ENCODE results near the gene CLEC10A.

Gene CLEC10A

GRCh38 chr17:7035591-7036368, 44.3 kb downstream of the CLEC10A start, which contains the start of gene SLC16A13:
Gene SLC16A13, plus strand, starts transcription at chr17:7036015. Its CDS starts 368 bp downstream, at chr17:7036383.
- DNase-seq: peak; percentile 99

DNA sequence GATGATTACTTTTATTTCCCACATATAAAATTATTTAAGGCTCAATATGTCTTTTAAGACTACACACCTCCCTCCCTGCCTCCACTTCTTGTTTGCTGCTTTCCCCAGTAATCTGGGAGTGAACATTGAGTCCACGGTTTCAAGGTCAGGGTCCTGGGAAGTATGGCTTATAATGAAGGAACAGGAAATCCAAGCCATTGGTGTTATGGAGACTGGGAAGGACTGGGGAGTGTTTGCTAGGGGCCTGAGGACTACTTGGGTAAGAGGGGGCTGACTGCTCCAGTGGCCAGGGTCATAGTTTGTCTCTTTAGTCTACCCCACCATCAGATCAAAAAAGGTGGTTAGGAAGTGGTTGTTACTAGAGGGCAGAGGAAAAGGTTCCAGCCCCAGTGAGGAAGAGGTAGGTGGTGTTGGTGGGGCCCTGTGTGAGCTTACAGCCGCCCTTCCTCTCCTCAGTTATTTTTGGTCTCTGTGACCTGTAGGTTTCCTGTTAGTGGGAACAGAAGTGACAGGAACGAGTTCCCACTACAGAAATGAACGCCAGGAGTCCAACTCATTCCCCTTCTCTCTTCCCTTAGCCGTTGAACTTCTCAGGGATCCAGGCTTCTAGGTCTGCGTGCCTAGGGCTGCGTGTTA, 45.0 kb downstream of the CLEC10A start:
- DNase-seq: peak; percentile 39

GRCh38 chr17:7029659-7030058, 50.4 kb downstream of the CLEC10A start:
- DNase-seq: peak; percentile 61

DNA sequence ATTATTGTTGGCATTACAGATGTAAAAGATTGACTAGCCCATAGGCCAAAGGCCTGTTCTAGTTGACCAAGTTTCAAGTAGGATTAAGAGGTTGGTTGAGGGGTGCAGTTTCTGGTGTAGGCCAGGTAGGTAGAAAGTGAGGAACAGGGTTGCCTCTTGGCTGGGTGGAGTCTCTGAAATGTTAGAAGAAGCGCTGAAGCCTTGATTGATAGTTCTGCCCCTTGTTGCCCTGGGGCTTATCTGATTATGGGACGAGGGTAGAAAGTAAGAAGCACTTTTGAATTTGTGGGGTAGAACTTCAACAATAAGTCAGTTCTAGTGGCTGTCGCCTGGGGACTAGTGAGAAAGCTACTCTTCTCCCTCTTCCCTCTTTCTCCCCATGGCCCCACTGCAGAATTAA, 51.0 kb downstream of the CLEC10A start:
- DNase-seq: no peak

GRCh38 chr17:7027335-7027734, 52.7 kb downstream of the CLEC10A start:
- no peak for DNase-seq

DNA sequence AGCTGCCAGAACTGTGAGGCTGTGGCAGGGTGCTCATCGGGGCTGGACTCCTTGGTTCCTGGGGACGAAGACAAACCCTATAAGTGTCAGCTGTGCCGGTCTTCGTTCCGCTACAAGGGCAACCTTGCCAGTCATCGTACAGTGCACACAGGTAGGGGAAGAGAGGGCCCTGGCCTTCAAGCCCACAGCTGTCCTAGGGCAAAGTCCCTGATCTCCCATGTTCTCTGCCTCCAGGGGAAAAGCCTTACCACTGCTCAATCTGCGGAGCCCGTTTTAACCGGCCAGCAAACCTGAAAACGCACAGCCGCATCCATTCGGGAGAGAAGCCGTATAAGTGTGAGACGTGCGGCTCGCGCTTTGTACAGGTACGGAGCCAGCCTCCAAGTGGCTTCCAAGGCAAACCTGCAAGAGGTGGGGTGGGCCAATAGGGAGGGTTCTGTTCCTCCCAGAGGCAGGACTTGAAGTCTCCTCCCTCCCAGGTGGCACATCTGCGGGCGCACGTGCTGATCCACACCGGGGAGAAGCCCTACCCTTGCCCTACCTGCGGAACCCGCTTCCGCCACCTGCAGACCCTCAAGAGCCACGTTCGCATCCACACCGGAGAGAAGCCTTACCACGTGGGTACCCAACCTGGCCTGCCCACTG, 53.5 kb downstream of the CLEC10A start:
- DNase-seq: no peak

GRCh38 chr17:7025245-7025644, 54.8 kb downstream of the CLEC10A start:
- no peak for DNase-seq

All from stimulated activated CD4-positive, alpha-beta T cell treated with anti-CD3 and anti-CD28 coated beads, Interleukin-1b, Interleukin-23, amount 100 ng/mL, for 48 hours (primary cell).